ENCODE data around the gene ENTPD2.

DNA sequence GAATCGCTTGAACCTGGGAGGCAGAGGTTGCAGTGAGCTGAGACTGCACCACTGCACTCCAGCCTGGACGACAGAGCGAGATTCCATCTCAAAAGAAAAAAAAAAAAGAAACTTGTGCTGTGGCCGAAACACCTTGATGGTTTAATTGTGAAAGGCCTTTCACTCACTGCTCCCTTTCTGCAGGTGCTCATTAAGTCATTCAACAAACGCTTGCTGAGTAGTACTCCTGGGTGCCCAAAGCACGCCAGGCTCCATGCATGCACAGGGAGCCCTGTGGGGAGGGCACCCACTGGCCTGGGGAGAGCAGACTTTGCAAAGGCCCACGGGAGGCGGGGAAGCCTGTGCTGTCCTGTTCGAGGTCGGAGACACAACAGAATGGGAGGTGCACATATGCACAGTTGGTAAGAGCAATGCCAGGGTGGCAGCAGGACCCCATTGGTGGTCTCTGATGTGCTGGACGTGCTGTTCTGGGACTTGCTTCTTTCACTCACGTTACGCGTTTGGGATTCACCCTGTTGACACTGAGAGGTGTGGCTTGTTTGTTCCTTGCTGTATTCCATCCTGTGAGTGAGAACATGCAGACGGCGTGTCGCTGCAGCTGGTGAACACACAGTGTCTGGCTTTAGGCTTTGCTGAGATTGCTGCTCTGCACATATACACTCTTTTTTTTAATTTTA, 3.0 kb upstream of the ENTPD2 start:
- TF ChIP-seq CEBPB (tag; IDR thresholded peaks at IDR 0.05), result no peak
- TF ChIP-seq GATA2 (CRISPR knock-in tag; IDR thresholded peaks at IDR 0.05), result no peak
- no peak for TF ChIP-seq HSF4 (CRISPR knock-in tag; IDR thresholded peaks at IDR 0.05; ENCODE audit: borderline replicate concordance)

Data from K562 (cell line).